GM19351 (cell line): Measurements from ENCODE around the gene WBP2.
"Not testable (repeated sequence)": the region's sequence is repeated elsewhere in the genome, so short reads cannot be mapped to it uniquely, and the experiment has no call there.

Source experiments
- ATAC-seq: cut with Tn5 transposase; IDR thresholded peaks from one replicate; pipeline ENCODE4 v1.9.1; 2021; ENCODE audit warnings: mild to moderate bottlenecking, moderate library complexity; ENCODE audit not compliant: unreplicated experiment

Gene WBP2

DNA sequence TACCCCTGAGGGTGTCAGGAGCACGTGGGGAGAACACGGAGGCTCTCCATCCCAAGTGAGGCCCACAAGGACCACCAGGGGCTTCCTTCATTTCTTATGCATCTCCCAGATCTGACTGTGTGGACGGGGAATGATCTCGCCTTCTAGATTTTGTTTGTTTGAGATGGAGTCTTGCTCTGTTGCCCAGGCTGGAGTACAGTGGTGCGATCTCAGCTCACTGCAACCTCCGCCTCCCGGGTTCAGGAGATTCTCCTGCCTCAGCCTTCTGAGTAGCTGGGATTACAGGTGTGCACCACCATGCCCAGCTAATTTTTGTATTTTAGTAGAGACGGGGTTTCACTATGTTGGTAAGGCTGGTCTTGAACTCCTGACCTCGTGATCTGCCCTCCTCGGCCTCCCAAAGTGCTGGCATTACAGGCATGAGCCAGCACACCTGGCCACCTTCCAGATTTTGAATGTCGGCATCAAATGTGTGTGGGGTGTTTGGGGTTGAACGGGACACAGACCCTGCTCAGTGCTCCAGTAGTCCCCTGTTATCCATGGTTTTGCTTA is 13.7 kb upstream of the WBP2 start:
- not testable (repeated sequence) for ATAC-seq

DNA sequence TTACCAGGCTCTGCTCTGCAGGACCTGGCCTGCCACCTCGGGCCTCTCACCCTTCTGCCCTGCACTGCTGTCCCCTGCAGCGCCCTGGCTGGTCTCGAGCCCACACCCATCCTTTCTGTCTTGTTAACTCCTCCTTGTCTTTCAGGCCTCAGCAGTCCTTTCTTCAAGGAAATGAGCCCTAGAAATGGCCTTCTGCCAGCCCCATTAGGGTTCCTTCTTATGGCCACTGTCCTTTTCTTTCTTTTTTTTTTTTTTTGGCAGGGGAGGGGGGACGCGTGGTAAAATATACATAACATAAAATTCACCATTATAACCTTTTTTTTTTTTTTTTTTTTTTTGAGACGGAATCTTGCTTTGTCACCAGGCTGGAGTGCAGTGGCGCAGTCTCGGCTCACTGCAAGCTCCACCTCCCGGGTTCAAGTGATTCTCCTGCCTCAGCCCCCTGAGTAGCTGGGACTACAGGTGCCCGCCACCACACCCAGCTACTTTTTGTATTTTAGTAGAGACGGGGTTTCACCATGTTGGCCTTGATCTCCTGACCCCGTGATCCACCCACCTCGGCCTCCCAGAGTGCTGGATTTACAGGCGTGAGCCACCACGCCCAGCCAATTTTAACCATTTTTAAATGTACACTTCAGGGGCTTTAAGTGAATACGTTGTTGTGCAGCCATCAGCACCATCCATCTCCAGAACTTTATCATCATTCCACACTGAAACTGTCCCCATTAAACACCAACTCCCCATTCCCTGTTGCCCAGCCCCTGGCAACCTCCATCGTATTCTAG is 10.5 kb upstream of the WBP2 start:
- ATAC-seq = not testable (repeated sequence)

DNA sequence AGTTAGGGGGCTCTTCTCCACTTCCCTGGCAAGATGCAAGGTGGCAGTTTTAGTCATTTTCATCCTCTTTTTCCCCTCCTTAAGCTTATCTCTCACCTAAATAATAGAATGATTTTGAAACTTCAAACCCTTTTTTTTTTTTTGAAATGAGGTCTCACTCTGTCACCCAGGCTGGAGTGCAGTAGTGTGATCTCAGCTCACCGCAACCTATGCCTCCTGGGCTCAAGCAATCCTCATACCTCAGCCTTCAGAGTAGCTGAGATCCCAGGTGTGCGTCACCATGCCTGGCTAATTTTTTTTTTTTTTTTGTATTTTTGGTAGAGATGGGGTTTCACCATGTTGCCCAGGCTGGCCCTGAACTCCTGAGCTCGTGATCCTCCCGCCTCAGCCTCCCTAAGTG is 9.8 kb upstream of the WBP2 start:
- ATAC-seq = peak; percentile 31

DNA sequence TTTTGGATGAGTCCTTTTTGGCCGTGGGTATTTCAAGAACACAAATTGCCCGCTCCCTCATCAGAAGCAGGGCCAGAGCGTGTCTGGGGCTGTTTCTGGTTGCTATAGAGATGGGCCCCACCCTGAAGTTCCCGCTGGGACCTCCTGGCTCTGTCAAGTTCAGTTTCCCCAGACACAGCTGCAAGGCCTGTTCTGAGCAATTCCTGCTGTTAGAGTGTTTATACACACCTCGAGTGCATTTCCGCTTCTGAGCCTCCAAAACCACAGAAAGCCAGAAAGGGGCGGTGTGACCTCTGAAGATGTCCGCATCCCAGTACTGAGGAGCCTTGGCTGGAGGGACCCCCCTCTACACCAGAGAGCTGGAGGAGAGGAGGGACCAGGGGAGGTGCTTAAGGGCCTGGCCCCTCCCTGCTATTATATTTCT is 9.3 kb upstream of the WBP2 start:
- ATAC-seq = peak; percentile 77

DNA sequence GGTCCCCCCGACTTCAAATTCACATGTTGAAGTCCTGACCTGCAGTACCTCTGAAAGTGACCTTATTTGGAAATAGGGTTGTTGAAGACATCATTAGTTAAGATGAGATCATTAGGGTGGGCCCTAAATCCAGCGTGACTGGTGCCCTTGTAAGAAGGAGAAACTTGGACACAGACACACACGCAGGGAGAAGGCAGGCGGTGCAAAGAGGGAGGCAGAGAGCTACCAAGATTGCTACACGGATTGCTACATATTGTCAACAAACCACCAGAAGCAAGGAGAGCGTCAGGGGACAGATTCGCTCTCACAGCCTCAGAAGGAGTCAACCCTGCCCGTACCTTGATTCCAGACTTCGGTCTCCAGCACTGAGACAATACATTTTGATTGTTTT is 6.8 kb upstream of the WBP2 start:
- no peak for ATAC-seq

DNA sequence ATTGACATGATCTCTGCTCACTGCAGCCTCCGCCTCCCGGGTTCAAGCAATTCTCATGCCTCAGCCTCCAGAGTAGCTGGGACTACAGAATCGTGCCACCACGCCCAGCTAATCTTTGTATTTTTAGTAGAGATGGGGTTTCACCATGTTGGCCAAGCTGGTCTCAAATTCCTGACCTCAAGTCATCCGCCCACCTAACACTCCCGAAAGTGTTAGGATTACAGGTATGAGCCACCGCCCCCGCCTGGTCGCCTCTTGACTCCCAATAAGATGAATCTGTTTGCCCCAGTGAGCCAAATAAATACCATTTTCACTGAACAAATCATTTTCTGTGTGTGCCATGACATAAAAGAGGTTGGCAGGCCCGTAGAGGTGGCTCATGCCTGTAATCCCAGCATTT is 4.2 kb upstream of the WBP2 start:
- not testable (repeated sequence) for ATAC-seq

DNA sequence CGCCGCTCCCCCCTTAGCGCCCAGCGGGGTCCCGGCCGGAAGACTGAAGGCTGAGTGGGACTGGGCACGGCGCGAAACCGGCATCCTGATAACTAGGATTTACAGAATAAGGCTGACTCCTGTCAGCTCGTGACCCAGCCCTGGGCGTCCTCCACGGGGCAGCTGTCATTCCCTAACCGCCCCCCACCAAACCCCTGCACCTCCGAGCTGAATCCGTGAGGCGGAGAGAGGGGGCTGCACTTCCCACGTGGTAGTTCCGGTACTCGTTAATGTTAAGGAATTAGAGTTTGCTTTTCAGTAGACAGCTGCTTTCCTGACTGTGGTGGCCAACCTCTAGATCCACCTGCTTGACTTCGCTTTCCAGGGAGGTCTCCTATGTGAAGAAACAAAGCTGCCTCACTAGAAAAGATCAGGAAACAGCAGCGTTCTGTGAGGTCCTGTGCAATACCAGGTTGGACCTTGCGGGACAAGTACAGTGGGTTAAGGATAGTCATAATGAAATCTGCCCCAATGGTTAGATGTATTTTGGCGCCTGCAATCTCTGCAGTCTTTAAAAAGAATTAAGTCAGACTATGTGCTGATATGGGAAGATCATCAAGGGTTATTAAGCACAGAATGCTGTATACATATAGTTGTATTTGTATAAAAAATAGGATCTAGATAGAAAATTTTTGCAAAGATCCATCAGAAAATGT is 1.1 kb upstream of the WBP2 start:
- peak; percentile 24 for ATAC-seq

DNA sequence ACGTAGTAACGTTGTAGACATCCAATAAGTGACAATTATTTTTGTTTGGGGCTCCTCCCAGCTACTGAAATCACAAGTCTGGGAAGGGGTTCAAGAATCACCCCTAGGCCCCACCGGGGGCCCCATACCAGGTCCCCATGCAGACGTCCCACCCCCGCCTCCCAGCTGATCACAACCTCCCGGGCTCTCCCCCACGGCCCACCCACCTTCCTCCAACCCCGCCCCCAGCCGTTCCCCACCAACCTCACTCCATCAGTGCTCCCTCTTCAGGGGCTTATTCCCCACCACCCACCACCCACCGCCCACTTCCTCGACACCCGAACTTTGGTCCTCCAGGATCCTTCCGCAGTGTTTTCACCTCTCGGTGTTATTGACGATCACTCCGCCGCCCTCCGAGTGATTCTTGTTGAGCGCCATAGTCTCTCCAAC is 240 bp downstream of the WBP2 start:
- no peak for ATAC-seq

DNA sequence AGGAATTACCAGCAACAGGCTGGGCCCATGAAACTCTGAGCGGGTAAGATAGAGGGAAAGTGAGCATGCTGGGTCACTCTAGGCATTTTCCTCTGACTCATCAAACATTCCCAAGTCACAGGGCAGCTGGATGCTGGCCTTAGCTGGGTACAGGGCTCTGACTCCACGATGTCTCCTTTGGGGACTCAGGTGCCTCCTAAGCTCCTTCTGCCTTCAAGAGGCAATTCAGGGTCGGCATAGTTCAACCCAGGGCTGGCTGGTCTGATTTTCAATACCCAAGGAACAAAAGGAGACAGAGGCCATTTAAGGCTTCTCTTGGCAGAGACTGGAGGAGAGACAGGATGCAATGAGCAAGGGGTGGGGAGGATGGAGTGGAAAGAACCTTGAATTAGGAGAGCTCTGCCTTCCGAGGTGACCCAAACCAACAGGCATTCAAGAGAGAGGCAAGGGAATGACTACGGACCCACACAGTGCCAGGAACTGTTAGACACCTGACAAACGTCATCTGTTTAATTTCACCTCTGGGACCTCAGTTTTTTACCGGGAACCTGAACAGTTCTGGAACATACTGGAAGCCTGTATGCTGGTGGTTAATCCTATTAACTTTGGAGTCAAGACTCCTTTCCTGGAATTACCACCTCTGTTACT is 910 bp downstream of the WBP2 start:
- ATAC-seq = no peak

DNA sequence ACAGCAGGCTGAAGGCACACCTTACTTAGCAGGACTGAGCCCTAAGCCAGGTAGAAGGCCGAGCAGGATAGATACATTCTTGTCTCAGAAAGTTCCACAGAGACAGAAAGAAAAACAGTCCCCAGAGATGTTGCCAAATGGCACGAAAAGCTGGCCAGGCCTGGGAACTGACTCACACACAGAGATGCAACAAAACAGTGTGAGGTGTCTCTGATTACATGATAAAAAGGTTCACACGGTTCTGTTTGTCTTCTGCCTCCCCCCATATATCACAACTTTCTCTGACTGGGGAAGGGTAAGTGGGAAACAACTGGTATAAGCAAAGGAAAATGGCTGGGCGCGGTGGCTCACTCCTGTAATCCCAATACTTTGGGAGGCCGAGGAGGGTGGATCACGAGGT is 1.7 kb downstream of the WBP2 start:
- ATAC-seq = no peak

DNA sequence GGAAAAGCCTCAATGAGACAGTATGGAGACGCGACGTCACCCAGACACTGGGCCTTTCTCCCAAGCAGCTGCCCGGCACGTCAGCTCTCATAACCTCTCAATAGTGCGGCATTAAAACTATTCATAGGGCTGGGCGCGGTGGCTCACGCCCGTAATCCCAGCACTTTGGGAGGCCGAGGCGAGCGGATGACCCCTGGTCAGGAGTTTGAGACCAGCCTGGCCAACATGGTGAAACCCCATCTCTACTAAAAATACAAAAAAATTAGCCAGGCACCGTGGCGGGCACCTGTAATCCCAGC is 3.5 kb downstream of the WBP2 start:
- not testable (repeated sequence) for ATAC-seq

DNA sequence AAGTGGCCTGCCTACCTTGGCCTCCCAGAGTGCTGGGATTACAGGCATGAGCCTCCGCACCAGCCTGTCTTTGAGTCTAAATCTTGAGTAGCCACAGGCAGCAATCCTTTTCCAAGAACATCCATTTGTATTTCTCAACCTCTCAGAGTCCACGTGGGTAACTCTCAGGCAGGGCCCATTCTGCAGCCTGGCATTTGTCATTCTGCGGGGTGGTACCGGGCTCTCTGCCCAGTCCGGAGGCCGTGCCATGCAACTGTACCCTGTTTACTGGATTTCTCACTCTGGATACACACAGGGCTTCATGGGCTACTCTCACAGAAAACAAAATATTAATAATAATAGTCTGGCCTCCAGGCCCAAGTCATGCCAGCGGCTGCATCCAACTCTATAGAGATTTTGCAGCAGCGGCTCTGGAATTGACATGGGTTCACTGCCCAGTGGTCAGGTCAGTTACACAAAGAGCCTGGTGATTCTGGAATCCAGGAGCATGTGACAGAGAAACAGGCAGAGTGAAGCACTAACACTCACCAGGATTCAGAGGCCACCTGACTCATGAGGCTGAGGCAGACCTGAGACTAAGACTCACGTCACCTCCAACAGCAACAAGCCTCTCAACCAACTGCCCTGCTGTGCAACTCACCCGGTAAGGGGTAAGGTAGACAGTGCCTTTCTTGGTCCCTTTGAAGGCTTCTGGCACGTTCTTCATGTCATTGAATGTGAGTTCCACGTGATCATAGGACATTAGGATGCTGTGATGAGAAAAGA is 4.0 kb downstream of the WBP2 start:
- no peak for ATAC-seq

DNA sequence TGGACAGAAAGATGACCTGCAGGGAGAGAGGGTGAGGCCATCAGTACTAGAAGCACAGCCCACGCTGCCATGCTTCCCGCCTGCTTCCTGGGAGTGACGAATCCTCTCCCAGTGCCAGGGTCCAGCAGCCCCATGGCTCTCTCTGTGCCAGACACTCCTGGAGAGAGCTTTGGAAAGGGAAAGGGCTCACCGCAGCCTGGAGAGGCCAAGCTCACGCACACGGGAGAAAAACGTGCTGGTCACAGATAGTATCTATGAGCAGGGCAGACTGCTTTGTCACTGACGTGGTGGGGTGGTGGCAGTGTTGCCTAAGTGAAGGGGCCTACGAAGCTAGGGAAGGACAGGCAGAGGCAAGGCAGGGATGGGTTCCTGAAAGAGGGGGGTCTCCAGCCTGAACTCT is 5.4 kb downstream of the WBP2 start:
- no peak for ATAC-seq

DNA sequence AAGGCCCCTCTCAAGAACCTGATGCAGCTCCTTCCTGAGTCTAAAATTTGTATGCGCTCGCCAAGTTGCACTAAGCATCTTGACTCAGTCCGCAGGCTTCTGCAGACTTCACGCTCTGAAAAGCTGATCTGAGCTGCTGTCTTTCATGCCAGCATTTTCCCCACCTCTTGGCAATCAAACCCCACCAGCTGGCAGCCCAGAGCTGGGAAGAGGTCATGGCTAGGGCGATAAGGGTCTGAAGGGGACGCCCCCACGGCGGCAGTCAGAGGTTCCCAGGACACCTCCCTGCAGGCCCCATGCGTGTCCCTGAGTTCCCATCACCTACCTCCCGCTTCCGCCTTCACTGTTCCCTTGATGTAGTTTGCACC is 5.9 kb downstream of the WBP2 start:
- no peak for ATAC-seq

DNA sequence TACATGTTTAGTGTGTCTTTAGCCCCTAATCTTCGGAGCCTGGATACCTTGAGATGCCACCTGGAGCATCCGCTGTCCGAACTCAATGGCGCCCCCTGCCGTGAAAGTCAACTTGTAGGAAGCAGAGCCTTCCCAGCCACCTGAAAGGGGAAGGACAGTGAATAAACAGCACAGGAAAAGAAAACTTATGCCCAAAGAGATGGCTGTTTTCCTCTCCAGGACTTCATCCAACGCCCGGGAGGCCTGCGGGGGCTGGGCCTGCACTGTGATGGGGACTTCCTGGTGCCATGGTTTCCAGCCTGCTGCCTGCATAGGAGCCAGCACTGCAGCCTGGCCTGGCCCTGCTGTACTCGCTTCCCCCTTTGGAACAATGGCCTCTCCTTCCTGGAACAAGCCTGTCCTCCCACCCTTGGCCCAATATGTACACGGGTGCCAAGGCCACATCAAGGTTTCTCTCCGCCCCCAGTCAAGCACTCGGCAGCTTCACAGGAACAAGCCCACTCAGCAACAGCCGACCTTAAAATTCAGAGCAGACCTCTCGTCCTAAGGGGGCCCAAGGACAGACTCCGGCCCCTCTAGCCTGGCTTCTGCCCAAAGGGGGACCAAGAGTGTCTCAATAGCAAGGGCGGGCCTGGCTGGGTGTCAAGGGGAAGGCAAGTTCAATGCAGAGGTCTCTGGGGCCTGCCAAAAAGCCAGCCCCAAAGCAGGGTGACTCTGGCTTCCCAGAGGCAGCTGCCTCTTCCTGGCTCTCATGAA is 6.4 kb downstream of the WBP2 start:
- ATAC-seq = no peak

DNA sequence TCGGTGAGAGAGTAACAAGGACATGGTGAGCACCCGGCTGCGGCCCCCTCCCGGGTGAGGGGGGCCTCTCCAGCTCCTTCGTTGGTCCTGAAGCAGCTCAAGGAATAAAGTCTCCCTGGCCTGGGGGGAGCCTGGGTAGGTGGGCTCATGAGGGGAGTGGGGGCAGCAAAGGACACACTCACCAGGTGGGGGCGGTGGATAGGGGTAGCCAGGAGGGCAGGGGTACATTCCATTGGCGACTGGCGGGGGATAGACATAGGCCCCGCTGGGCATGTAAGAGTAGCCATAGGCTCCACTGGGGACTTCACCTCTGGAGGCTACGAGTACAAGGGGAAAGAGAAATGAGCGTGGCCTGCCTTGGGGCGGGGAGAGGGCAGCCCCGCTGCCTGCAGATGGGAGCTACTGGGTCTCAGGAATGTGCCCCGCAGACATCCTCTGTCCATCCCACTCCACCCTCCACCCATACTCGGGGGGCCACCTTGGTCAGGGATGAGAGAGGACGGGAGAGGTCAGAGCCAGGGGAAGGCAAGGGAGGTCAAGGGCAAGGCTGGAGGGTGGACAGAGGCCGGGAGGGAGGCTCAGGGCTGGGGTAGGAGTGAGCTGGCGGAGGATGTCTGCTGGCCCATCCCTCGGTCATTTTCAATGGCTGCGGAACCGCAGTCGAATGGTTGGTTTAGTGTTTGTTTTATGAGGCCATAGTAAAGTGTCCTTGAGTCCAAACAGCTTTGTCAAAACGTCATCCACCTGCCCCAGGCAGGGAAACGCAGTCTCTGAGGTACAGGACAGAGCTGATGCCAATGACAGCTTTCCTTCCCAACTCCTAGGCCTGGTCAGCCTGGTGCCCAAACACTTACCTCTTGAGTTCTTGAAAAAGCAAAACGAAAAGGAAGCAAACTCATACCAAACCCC is 7.3 kb downstream of the WBP2 start:
- no peak for ATAC-seq

DNA sequence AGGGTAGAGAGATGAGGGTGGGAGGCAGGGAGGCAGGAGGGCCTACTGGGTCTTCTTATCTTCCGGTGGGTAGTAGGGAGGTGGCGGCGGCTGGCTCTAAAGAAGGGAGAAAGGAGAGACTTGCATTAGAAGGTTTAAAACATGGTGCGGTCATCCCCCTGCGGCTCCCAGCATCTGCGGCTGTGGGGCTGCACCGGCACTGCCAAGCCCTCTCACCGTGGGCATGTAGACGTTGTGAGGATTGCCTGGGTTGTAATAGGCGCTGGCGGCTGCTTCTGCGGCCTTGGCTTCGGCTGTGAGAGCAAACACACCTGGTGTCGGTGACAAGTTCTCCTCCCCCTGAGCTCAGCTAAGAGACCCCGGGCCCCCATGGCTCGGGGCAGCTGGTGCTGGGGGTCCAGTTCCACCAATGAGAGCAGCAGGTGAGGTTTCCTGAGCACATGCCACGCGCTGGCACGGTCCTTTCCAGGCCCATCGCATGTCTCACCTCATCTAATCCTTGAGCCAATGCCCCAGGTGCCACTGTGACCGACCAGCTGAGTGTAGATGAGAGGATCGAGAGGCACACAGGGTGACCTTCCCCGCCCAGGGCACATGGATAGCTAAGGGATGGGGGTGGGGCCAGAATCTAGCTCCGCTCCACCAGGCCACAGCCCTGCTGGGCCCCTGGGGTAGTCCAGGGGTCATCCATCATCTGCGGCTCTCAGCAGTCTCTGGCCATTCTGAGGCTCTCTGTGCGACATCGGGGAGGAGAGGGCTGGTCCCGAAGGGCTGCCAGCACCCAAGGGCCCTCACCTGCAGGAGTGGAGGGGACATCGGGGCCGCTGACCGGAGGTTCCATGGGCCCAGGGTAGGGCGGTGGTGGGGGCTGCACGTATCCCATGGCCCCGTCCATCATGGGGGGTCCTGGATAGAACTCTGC is 8.2 kb downstream of the WBP2 start:
- no peak for ATAC-seq

DNA sequence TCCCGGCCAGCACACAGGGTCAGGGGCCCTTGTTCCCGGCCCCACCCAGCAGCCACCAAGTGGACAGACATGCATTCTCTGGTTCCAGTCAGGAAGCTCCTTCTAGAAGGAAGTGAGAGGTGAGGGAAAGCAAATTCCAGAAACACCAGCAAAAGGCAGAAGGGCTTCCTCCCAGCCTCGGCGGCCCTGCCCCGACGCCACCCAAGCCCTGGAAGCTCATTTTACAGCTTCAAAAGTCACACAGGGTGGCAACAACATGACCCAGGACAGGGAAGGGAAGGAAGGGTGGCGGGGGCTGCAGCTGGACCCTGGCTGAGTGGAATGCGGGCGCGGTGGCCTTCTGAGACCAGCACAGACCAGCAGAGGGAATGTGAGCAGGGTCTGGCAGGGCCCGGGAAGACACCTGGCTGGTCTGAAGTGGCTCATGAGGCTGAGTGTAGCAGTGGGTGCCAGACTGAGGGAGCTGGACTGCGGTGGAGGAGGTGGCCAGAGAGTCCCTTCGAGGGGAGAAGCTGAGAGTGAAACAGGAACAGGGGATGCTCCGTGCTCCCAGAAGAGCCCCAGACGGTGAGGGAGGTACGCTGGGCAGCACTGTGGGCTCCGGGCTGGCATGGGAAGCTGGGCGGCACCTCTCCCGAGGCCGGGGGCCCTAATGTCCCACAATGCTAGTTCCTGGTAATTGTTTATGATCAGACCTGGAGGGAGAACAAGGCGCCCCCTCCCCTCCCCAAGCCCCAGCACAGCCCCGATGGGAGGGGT is 9.0 kb downstream of the WBP2 start:
- ATAC-seq = no peak
